ENCODE measurements around the gene LIPC. TPM values are rescaled to one million over a fixed set of nuclear protein-coding genes. Genes with fewer than 3 reads are reported as not detected.

The LIPC gene
- total RNA-seq, 4 donors from 2014 or later: 0.81 to 4.6 (median 1.8) TPM

- DNase-seq: peak; percentile 22 to 27
- intact Hi-C loops (cut with DNase I): no loop called here
- Histone ChIP-seq H3K27me3 (no peaks in the 10 kb centered on the region), H3K4me3 (replicated peaks in 1 of 3) (no peak overlapping the region), H3K4me1 (peaks cover 15 to 32% of the 10 kb centered on the region in 2 donors), H3K36me3 (no peaks in the 10 kb centered on the region), H3K9me3 (no peaks in the 10 kb centered on the region), H3K27ac (no peak overlapping the region)
- TF ChIP-seq CTCF (IDR thresholded peaks at IDR 0.05): no peak
- no peak for TF ChIP-seq POLR2A (IDR thresholded peaks at IDR 0.05)
- WGBS, 2 donors: 58 to 59% methylated on average over 10 of the region's 10 CpGs
These were observed 2.6 kb downstream of the LIPC start for GRCh38 chr15:58434334-58434875.

GRCh38 chr15:58436552-58436951, 4.8 kb downstream of the LIPC start:
- Histone ChIP-seq H3K9me3 (no peaks in the 10 kb centered on the region), H3K27me3 (no peaks in the 10 kb centered on the region), H3K4me1 (peaks cover 26 to 50% of the 10 kb centered on the region in 2 donors), H3K4me3 (replicated peaks in 1 of 3) (no peak overlapping the region), H3K36me3 (no peaks in the 10 kb centered on the region), H3K27ac (no peak overlapping the region)
- intact Hi-C loops (cut with DNase I): no loop called here
- DNase-seq: no peak
- WGBS, 2 donors: 72 to 83% methylated on average over 4 of the region's 4 CpGs
- TF ChIP-seq POLR2A (IDR thresholded peaks at IDR 0.05): no peak
- TF ChIP-seq CTCF (IDR thresholded peaks at IDR 0.05): no peak

- H3K4me1 ChIP-seq: peaks cover 18 to 44% of the 10 kb centered on the region in 2 donors
- WGBS, 2 donors: 90 to 98% methylated on average over 9 of the region's 9 CpGs
- intact Hi-C loops (cut with DNase I): no loop called here
These were observed 5.8 kb downstream of the LIPC start for GRCh38 chr15:58437531-58438105.

GRCh38 chr15:58438111-58438510, 6.3 kb downstream of the LIPC start:
- Histone ChIP-seq H3K27me3 (no peaks in the 10 kb centered on the region), H3K9me3 (no peaks in the 10 kb centered on the region), H3K4me1 (peaks cover 18 to 44% of the 10 kb centered on the region in 2 donors), H3K4me3 (replicated peaks in 1 of 3) (no peak overlapping the region), H3K36me3 (no peaks in the 10 kb centered on the region), H3K27ac (no peak overlapping the region)
- intact Hi-C loops (cut with DNase I): no loop called here
- TF ChIP-seq POLR2A (IDR thresholded peaks at IDR 0.05) (no peak), CTCF (IDR thresholded peaks at IDR 0.05) (no peak)
- 96 to 99% methylated on average over 8 to 9 of the region's 9 CpGs for WGBS, 2 donors
- DNase-seq: no peak

More at GRCh38 chr15:58437531-58438105, 5.8 kb downstream of the LIPC start:
- no peaks in the 10 kb centered on the region for H3K27me3 ChIP-seq
- no peaks in the 10 kb centered on the region for H3K36me3 ChIP-seq
- no peaks in the 10 kb centered on the region for H3K9me3 ChIP-seq
- H3K4me3 ChIP-seq (replicated peaks in 1 of 3): no peak overlapping the region
- TF ChIP-seq CTCF (IDR thresholded peaks at IDR 0.05) (no peak), POLR2A (IDR thresholded peaks at IDR 0.05) (no peak)
- H3K27ac ChIP-seq: no peak overlapping the region
- no peak for DNase-seq

GRCh38 chr15:58438956-58439355, 7.2 kb downstream of the LIPC start:
- Histone ChIP-seq H3K9me3 (no peaks in the 10 kb centered on the region), H3K27me3 (no peaks in the 10 kb centered on the region), H3K4me3 (replicated peaks in 1 of 3) (no peak overlapping the region), H3K36me3 (no peaks in the 10 kb centered on the region), H3K27ac (peak overlapping the region in 1 of 3 donors; percentile 77), H3K4me1 (peaks cover 18 to 38% of the 10 kb centered on the region in 2 donors)
- WGBS, 2 donors: 62 to 65% methylated on average over 7 of the region's 7 CpGs
- intact Hi-C loops (cut with DNase I): no loop called here
- peak in 2 of 6 experiments; percentile 12 to 20 for TF ChIP-seq CTCF (IDR thresholded peaks at IDR 0.05)
- TF ChIP-seq POLR2A (IDR thresholded peaks at IDR 0.05): no peak
- DNase-seq: peak; percentile 52 to 63

All from thyroid gland (tissue), 4 donors.